Activated CD4-positive, CD25-positive, alpha-beta regulatory T cell treated with anti-CD3 and anti-CD28 coated beads, Interleukin-2, amount 50 U/mL, for 72 hours (primary cell): ENCODE data around the gene IL23A.
"Not testable (repeated sequence)": the region's sequence is repeated elsewhere in the genome, so short reads cannot be mapped to it uniquely, and the experiment has no call there.

Experiments used
- DNase-seq: peaks from one replicate; pipeline ENCODE4 v3.0.0; 2021

The IL23A gene

GRCh38 chr12:56326533-56326932 lies 12.2 kb upstream of the IL23A start:
- no peak for DNase-seq

- DNase-seq, result no peak
Measured at GRCh38 chr12:56330936-56331490, 7.7 kb upstream of the IL23A start.

GRCh38 chr12:56332512-56333196 lies 6.0 kb upstream of the IL23A start:
- DNase-seq, result no peak

- DNase-seq, result no peak
Measured at GRCh38 chr12:56333197-56333678, 5.4 kb upstream of the IL23A start.

GRCh38 chr12:56333679-56334489 lies 4.8 kb upstream of the IL23A start, which contains the start of gene PAN2:
TSS of gene PAN2 (minus strand) at chr12:56334000. CDS start at chr12:56333094, 906 bp downstream.
- peak; percentile 87 for DNase-seq

GRCh38 chr12:56334490-56334793 lies 4.2 kb upstream of the IL23A start:
- no peak for DNase-seq

- not testable (repeated sequence) for DNase-seq
Measured at GRCh38 chr12:56335527-56335926, 3.2 kb upstream of the IL23A start.

GRCh38 chr12:56336361-56337167 lies 2.1 kb upstream of the IL23A start:
- no peak for DNase-seq

GRCh38 chr12:56337753-56338251 lies 882 bp upstream of the IL23A start:
- DNase-seq, result no peak

- DNase-seq, result no peak
Measured at GRCh38 chr12:56339158-56339422, 406 bp downstream of the IL23A start.

- DNase-seq, result no peak
Measured at GRCh38 chr12:56341616-56342015, 2.9 kb downstream of the IL23A start.

GRCh38 chr12:56342290-56342689 lies 3.6 kb downstream of the IL23A start:
- DNase-seq, result not testable (repeated sequence)

- DNase-seq, result no peak
Measured at GRCh38 chr12:56346675-56347074, 8.0 kb downstream of the IL23A start.

GRCh38 chr12:56347255-56347654 lies 8.6 kb downstream of the IL23A start:
- not testable (repeated sequence) for DNase-seq

- no peak for DNase-seq
Measured at GRCh38 chr12:56348776-56349175, 10.1 kb downstream of the IL23A start.

GRCh38 chr12:56350662-56351061 lies 12.0 kb downstream of the IL23A start:
- no peak for DNase-seq

GRCh38 chr12:56351325-56351724 lies 12.6 kb downstream of the IL23A start:
- no peak for DNase-seq

- DNase-seq, result no peak
Measured at GRCh38 chr12:56358836-56359532, 20.3 kb downstream of the IL23A start.

GRCh38 chr12:56359851-56360767 lies 21.4 kb downstream of the IL23A start, which contains the start of gene STAT2:
TSS of gene STAT2 (minus strand) at chr12:56360107. CDS start at chr12:56356571, 3,536 bp downstream.
- DNase-seq, result peak; percentile 98

- DNase-seq, result no peak
Measured at GRCh38 chr12:56361487-56362129, 22.9 kb downstream of the IL23A start.
